Smooth muscle cell of the brain vasculature (primary cell): Measurements from ENCODE around the gene LRRC70.
"Not testable (repeated sequence)": the region's sequence is repeated elsewhere in the genome, so short reads cannot be mapped to it uniquely, and the experiment has no call there.

ENCODE experiments used
- DNase-seq: peaks from one replicate; pipeline ENCODE4 v3.0.0-alpha.2; 2012; ENCODE audit warnings: low read depth, low spot score

Gene LRRC70

GRCh38 chr5:62607615-62608014 is 29.0 kb downstream of the LRRC70 start:
- no peak for DNase-seq

GRCh38 chr5:62608529-62609511 is 30.2 kb downstream of the LRRC70 start:
- DNase-seq: no peak

- no peak for DNase-seq
Measured at GRCh38 chr5:62614355-62614754, 35.7 kb downstream of the LRRC70 start.

- DNase-seq: no peak
Measured at GRCh38 chr5:62616615-62617277, 38.1 kb downstream of the LRRC70 start.

- DNase-seq: no peak
Measured at GRCh38 chr5:62617943-62618342, 39.3 kb downstream of the LRRC70 start.

- no peak for DNase-seq
Measured at GRCh38 chr5:62620761-62621160, 42.1 kb downstream of the LRRC70 start.

- no peak for DNase-seq
Measured at GRCh38 chr5:62621280-62621679, 42.7 kb downstream of the LRRC70 start.

- no peak for DNase-seq
Measured at GRCh38 chr5:62623271-62623670, 44.7 kb downstream of the LRRC70 start.

- DNase-seq: not testable (repeated sequence)
Measured at GRCh38 chr5:62624436-62624835, 45.8 kb downstream of the LRRC70 start.

GRCh38 chr5:62626534-62626933 is 47.9 kb downstream of the LRRC70 start:
- no peak for DNase-seq

- DNase-seq: no peak
Measured at GRCh38 chr5:62627121-62627520, 48.5 kb downstream of the LRRC70 start.

GRCh38 chr5:62627901-62628300 is 49.3 kb downstream of the LRRC70 start:
- no peak for DNase-seq
